GM12874 (cell line): ENCODE measurements around the gene LEAP2.

Experiments
- CTCF ChIP-seq: IDR thresholded peaks from 2 replicates; pipeline ENCODE4 v1.5.1; 2011; ENCODE audit warnings: low read depth, mild to moderate bottlenecking, control low read depth, low read length, moderate library complexity; ENCODE audit not compliant: insufficient read depth

Gene LEAP2

GRCh38 chr5:132901036-132901435, 27.6 kb downstream of the LEAP2 start:
- TF ChIP-seq CTCF = no peak

GRCh38 chr5:132901730-132902129, 28.3 kb downstream of the LEAP2 start:
- no peak for TF ChIP-seq CTCF

GRCh38 chr5:132905938-132906337, 32.5 kb downstream of the LEAP2 start:
- TF ChIP-seq CTCF = no peak

GRCh38 chr5:132907161-132907560, 33.7 kb downstream of the LEAP2 start:
- TF ChIP-seq CTCF = no peak

GRCh38 chr5:132909702-132910101, 36.2 kb downstream of the LEAP2 start:
- TF ChIP-seq CTCF = no peak

- no peak for TF ChIP-seq CTCF
Measured at GRCh38 chr5:132915681-132916080, 42.2 kb downstream of the LEAP2 start.

GRCh38 chr5:132916086-132916485, 42.6 kb downstream of the LEAP2 start:
- TF ChIP-seq CTCF = no peak
